GM12865 (cell line): Measurements from ENCODE around the gene ZAP70.

ENCODE experiments used
- DNase-seq: peaks from one replicate; pipeline ENCODE4 v3.0.0; 2010; ENCODE audit warnings: low read depth
- H3K4me3 ChIP-seq: 2 replicates; pipeline ENCODE4 v1.5.1; 2011; ENCODE audit warnings: mild to moderate bottlenecking, low read depth, low read length, control low read depth
- TF ChIP-seq, protein P1 (sequence below): IDR thresholded peaks from 2 replicates; pipeline ENCODE4 v1.5.1; 2011; ENCODE audit warnings: low read length, control low read depth, low read depth, inconsistent platforms; ENCODE audit not compliant: insufficient read depth; ENCODE audit errors: missing control alignments

ZAP70 gene

DNA sequence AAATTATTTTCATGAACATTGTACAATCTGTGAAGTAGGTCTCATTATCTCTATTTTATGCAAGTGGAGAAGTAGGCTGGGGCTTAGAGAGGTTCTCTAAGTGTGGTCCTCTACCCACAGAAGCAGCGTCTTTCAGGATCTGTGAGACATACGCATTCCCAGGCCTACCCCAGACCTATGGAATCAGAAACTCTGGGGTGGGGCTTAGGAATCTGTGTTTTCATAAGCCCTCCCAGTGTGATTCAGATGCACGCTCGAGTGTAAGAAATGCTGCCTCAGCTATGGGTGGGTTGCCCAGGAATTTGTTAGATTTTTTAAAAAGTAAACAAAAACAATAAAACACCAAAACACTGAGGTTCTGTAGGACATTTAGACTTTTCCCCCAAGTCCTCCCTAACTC, 14.8 kb upstream of the ZAP70 start:
- TF ChIP-seq, protein P1, sequence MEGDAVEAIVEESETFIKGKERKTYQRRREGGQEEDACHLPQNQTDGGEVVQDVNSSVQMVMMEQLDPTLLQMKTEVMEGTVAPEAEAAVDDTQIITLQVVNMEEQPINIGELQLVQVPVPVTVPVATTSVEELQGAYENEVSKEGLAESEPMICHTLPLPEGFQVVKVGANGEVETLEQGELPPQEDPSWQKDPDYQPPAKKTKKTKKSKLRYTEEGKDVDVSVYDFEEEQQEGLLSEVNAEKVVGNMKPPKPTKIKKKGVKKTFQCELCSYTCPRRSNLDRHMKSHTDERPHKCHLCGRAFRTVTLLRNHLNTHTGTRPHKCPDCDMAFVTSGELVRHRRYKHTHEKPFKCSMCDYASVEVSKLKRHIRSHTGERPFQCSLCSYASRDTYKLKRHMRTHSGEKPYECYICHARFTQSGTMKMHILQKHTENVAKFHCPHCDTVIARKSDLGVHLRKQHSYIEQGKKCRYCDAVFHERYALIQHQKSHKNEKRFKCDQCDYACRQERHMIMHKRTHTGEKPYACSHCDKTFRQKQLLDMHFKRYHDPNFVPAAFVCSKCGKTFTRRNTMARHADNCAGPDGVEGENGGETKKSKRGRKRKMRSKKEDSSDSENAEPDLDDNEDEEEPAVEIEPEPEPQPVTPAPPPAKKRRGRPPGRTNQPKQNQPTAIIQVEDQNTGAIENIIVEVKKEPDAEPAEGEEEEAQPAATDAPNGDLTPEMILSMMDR = no peak
- no peak for DNase-seq
- H3K4me3 ChIP-seq = no peak overlapping the region

DNA sequence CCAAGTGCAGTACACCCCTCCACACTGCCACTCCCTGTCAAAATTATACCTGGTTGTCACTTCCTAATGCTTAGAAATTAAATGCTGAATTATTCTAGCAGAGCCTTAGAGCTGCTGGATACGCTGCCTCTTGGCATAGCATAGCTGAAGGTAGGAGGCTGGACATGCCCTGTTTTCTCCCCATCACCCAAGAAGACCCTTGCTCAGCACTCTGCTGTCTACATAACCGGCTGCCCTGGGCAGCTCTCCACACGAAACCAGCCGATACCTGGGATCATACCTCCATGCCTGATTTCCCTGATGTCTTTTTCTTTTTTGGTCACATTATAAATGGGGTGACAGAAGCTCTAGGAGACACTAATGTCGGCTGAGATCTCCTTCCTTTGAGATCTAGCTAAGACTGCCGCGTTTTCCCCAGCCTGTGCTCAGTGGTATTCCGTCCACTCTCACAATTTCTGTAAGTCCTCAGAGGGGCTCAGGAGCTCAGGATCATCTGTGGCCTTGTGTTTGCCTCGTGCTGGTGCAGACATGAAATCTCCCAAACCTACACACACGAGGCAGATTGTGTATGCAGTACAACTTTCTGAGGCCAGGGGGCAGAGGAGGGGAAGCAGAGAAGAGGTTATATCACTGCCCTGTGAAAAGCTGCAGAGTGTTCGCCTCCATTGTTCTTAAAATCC, 13.5 kb upstream of the ZAP70 start:
- no peak overlapping the region for H3K4me3 ChIP-seq
- TF ChIP-seq, protein P1 = peak; percentile 69
- DNase-seq = peak; percentile 65

DNA sequence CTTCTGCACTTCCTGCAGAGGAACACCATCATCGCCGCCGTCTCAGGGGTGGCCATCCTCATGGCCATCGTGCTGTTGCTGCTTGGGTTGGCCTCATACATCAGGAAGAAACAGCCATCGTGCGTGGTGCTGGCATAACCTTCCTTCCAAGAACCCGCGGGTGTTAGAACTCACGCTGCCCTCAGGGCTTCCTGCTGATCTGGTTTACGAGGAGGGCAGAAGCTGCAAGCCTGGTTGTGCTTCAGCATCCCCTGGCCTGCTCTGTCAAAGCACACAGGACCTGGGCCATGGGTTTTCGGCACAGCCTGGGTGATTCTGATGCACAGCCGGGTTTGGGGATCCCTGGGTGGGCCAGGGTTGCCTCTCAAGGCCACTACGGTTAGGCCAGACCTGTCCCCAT, 12.2 kb upstream of the ZAP70 start:
- TF ChIP-seq, protein P1 = no peak
- H3K4me3 ChIP-seq = no peak overlapping the region
- no peak for DNase-seq

DNA sequence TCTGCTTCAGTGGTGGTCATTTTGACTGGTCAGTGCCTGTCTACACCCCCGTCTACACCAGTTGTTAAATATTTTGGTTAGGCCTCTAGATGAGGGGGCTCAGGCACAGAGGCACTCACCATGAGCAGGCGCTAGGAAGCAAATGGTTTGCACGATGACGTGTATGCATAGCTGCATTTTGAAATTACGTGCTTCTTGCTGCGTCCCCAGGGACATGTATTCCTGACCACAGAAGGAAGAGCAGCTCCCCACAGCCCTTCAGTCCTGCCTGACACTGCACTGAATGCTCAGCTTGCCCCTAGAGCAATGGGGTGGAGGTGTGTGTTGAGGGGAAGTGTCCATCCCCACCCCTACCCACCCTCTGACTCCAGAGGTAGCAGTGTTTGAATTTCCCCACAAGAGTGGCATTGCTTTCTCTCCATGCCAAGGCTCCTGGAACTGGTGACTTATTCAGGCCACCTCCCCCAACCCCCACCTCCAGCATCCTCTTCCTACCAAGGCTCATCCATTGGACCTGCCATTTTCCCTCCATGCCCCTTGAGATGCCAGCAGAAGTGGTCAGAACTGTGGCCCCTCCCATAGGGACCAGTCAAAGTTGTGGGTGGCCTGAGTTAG, 11.4 kb upstream of the ZAP70 start:
- no peak for DNase-seq
- TF ChIP-seq, protein P1 = no peak
- H3K4me3 ChIP-seq = no peak overlapping the region

DNA sequence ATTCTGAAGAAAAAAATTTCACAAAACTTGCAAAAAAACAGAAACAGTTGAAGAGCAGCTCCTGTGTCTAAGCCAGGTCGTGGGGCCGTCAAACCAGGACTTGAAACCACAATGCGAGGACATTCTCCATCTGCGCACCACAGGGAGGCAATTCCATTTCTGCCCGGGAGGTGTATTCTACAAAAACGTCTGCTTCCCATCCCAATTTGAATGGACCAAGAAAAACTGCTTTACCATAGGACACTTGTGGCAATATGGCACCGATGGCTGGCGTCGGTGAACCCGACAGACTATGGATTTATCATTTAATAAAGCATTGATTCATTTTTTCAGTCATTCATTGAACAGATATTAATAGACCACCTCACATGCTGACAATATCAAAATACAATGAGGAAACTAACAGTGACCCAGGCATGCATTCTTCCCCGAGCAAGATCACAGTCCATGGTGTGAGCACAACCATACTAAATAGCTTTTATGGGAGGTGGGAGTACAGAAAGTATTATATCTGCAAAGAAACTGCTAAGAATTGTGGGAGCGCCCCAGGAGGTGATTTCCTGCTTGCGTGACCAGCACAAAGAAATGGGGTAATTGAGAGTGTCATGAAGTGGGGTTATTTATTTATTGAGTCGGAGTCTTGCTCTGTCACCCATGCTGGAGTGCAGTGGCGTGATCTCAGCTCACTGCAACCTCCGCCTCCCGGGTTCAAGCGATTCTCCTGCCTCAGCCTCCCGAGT, 10.5 kb upstream of the ZAP70 start:
- TF ChIP-seq, protein P1 = no peak
- H3K4me3 ChIP-seq = no peak overlapping the region
- DNase-seq = no peak

DNA sequence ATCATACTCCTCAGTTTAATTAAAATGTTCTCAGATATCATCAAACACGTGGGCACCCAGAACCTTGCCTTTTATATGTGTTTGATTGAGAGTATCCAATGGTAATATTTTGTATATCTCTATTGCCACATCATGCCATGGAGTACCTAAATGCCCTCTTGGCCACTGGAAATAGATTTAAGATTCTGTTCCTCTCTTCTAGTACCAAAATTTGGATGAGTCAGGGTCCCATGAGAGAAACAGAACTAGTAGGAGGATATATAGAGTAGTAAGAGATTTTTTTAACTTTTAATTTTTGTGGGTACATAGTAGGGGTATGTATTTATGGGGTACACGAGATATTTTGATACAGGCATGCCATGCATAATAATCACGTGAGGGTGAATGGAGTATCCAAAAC, 9.6 kb upstream of the ZAP70 start:
- TF ChIP-seq, protein P1 = no peak
- no peak for DNase-seq
- no peak overlapping the region for H3K4me3 ChIP-seq
